Non-pigmented ciliary epithelial cell (primary cell): ENCODE measurements around the gene KRT35.

Experiments
- DNase-seq: peaks from one replicate; pipeline ENCODE4 v3.0.0-alpha.2; 2010; ENCODE audit warnings: low read depth

The KRT35 gene

GRCh38 chr17:41511716-41512115 lies 30.8 kb upstream of the KRT35 start:
- no peak for DNase-seq

GRCh38 chr17:41511116-41511515 lies 30.2 kb upstream of the KRT35 start:
- DNase-seq: no peak

GRCh38 chr17:41510251-41511065 lies 29.5 kb upstream of the KRT35 start:
- no peak for DNase-seq

- DNase-seq: no peak
Measured at GRCh38 chr17:41507315-41507880, 26.4 kb upstream of the KRT35 start.

- DNase-seq: no peak
Measured at GRCh38 chr17:41505809-41506767, 25.1 kb upstream of the KRT35 start.

- DNase-seq: no peak
Measured at GRCh38 chr17:41505007-41505808, 24.3 kb upstream of the KRT35 start, which contains the start of gene KRT13. Gene KRT13 (minus strand): TSS chr17:41505612. CDS start chr17:41505550, 62 bp downstream.

GRCh38 chr17:41504246-41504977 lies 23.5 kb upstream of the KRT35 start:
- no peak for DNase-seq

GRCh38 chr17:41503202-41503601 lies 22.3 kb upstream of the KRT35 start:
- no peak for DNase-seq

- DNase-seq: peak; percentile 27
Measured at GRCh38 chr17:41500131-41500911, 19.4 kb upstream of the KRT35 start.

GRCh38 chr17:41499714-41500113 lies 18.8 kb upstream of the KRT35 start:
- DNase-seq: no peak

- DNase-seq: no peak
Measured at GRCh38 chr17:41498276-41498675, 17.3 kb upstream of the KRT35 start.

GRCh38 chr17:41496803-41497484 lies 16.0 kb upstream of the KRT35 start:
- DNase-seq: peak; percentile 52

- no peak for DNase-seq
Measured at GRCh38 chr17:41494524-41494923, 13.6 kb upstream of the KRT35 start.

- no peak for DNase-seq
Measured at GRCh38 chr17:41492771-41493170, 11.8 kb upstream of the KRT35 start.

- no peak for DNase-seq
Measured at GRCh38 chr17:41492351-41492750, 11.4 kb upstream of the KRT35 start.

GRCh38 chr17:41491476-41491875 lies 10.5 kb upstream of the KRT35 start:
- no peak for DNase-seq

- DNase-seq: no peak
Measured at GRCh38 chr17:41490000-41490990, 9.3 kb upstream of the KRT35 start.

GRCh38 chr17:41489531-41489930 lies 8.6 kb upstream of the KRT35 start, which contains the start of gene KRT36:
Gene KRT36 (minus strand): TSS chr17:41489910. CDS start chr17:41489864, 46 bp downstream.
- DNase-seq: no peak
